Liver (tissue), 9 donors: ENCODE measurements around the gene NTN1. TPM values are rescaled to one million over a fixed set of nuclear protein-coding genes. Genes with fewer than 3 reads are reported as not detected.

ENCODE experiments used
- DNase-seq: peaks from one replicate; pipeline ENCODE4 v3.0.0-alpha.2; 2017; ENCODE audit warnings: low spot score
- H3K27ac ChIP-seq, 2 donors: one replicate each; pipeline ENCODE4 v1.7.0; 2013; ENCODE audit warnings: inconsistent platforms in 2 of 2, low read length in 2 of 2, control low read depth in 1 of 2, low read depth in 1 of 2, mild to moderate bottlenecking in 1 of 2
- H3K27me3 ChIP-seq, 4 donors: one replicate each; pipeline versions ENCODE4 v1.6.1 to v1.7.0; 2013; ENCODE audit warnings: low read length in 3 of 4, inconsistent platforms in 1 of 4, mild to moderate bottlenecking in 1 of 4, moderate library complexity in 1 of 4; ENCODE audit not compliant: control insufficient read depth in 4 of 4, insufficient read depth in 4 of 4
- H3K36me3 ChIP-seq, 4 donors: one replicate each; pipeline versions ENCODE4 v1.6.1 to v1.7.0; 2013; ENCODE audit warnings: low read length in 3 of 4, mild to moderate bottlenecking in 3 of 4, low read depth in 1 of 4, moderate library complexity in 1 of 4; ENCODE audit not compliant: control insufficient read depth in 4 of 4, insufficient read depth in 3 of 4
- H3K4me1 ChIP-seq, 4 donors: one replicate each; pipeline versions ENCODE4 v1.6.1 to v1.7.0; 2013; ENCODE audit warnings: low read length in 3 of 4, mild to moderate bottlenecking in 3 of 4, moderate library complexity in 1 of 4; ENCODE audit not compliant: control insufficient read depth in 4 of 4, insufficient read depth in 4 of 4
- H3K4me3 ChIP-seq, 3 donors: one replicate each; pipeline versions ENCODE4 v1.6.1 to v1.7.0; 2013; ENCODE audit warnings: low read length in 3 of 3, control low read depth in 1 of 3, low read depth in 1 of 3, mild to moderate bottlenecking in 1 of 3
- H3K9ac ChIP-seq, 2 donors: one replicate each; pipeline ENCODE4 v1.7.0; 2013; ENCODE audit warnings: low read length in 2 of 2, mild to moderate bottlenecking in 2 of 2, moderate library complexity in 2 of 2, control low read depth in 1 of 2, low read depth in 1 of 2
- H3K9me3 ChIP-seq, 4 donors: one replicate each; pipeline versions ENCODE4 v1.6.1 to v1.7.0; 2013; ENCODE audit warnings: low read length in 3 of 4; ENCODE audit not compliant: control insufficient read depth in 4 of 4
- CTCF ChIP-seq: fragments of 150-350 bp; IDR thresholded peaks from 2 replicates; pipeline ENCODE4 v1.5.1; 2017; ENCODE audit warnings: improper control_type of control experiment, low read depth, low read length; ENCODE audit not compliant: missing input control
- EGR1 ChIP-seq, 2 donors: IDR thresholded peaks; 2 replicates each; pipeline ENCODE4 v1.6.1; 2016 to 2018; ENCODE audit warnings: antibody characterized with exemption in 2 of 2, low read depth in 2 of 2
- FOXA1 ChIP-seq: IDR thresholded peaks from 2 replicates; pipeline ENCODE4 v1.6.1; 2016; ENCODE audit warnings: antibody characterized with exemption
- FOXA2 ChIP-seq: IDR thresholded peaks from 2 replicates; pipeline ENCODE4 v1.6.1; 2016; ENCODE audit warnings: antibody characterized with exemption
- GABPA ChIP-seq, 2 donors: IDR thresholded peaks in 1 of 2; conservative IDR thresholded peaks in 1 of 2; 2 replicates each; pipeline ENCODE4 v1.6.1; 2016; ENCODE audit warnings: antibody characterized with exemption in 2 of 2, mild to moderate bottlenecking in 1 of 2, moderate library complexity in 1 of 2
- HNF4A ChIP-seq, 2 donors: conservative IDR thresholded peaks; 2 replicates each; pipeline ENCODE4 v1.6.1; 2016; ENCODE audit warnings: antibody characterized with exemption in 2 of 2, mild to moderate bottlenecking in 2 of 2
- HNF4G ChIP-seq: IDR thresholded peaks from 2 replicates; pipeline ENCODE4 v1.6.1; 2016; ENCODE audit warnings: antibody characterized with exemption
- JUND ChIP-seq, 2 donors: IDR thresholded peaks; 2 replicates each; pipeline ENCODE4 v1.6.1; 2016; ENCODE audit warnings: antibody characterized with exemption in 2 of 2
- MAX ChIP-seq: IDR thresholded peaks from 2 replicates; pipeline ENCODE4 v1.6.1; 2016; ENCODE audit warnings: antibody characterized with exemption
- RAD21 ChIP-seq, 2 donors: IDR thresholded peaks; 2 replicates each; pipeline ENCODE4 v1.6.1; 2016; ENCODE audit warnings: antibody characterized with exemption in 2 of 2, mild to moderate bottlenecking in 2 of 2
- REST ChIP-seq: IDR thresholded peaks from 2 replicates; pipeline ENCODE4 v1.6.1; 2016; ENCODE audit warnings: antibody characterized with exemption, mild to moderate bottlenecking
- RXRA ChIP-seq, 2 donors: IDR thresholded peaks; 2 replicates each; pipeline ENCODE4 v1.6.1; 2017 to 2018; ENCODE audit warnings: antibody characterized with exemption in 2 of 2, mild to moderate bottlenecking in 1 of 2
- SP1 ChIP-seq: IDR thresholded peaks from 2 replicates; pipeline ENCODE4 v1.6.1; 2018; ENCODE audit warnings: antibody characterized with exemption, mild to moderate bottlenecking
- TAF1 ChIP-seq: conservative IDR thresholded peaks from 2 replicates; pipeline ENCODE4 v1.6.1; 2016; ENCODE audit warnings: antibody characterized with exemption, mild to moderate bottlenecking
- YY1 ChIP-seq: IDR thresholded peaks from 2 replicates; pipeline ENCODE4 v1.6.1; 2016; ENCODE audit warnings: antibody characterized with exemption, mild to moderate bottlenecking
- ZBTB33 ChIP-seq: IDR thresholded peaks from 2 replicates; pipeline ENCODE4 v1.6.1; 2016; ENCODE audit warnings: antibody characterized with exemption
- WGBS: extraction: QIAGEN DNeasy Blood & Tissue Kit; methylation state at CpG from one replicate; pipeline ENCODE4 v1.1.7; 2013; 5-methylcytosine and 5-hydroxymethylcytosine counted together
- polyA plus RNA-seq, 2 donors: library from polyadenylated mRNA; stranded (reverse) in 1 of 2; unstranded in 1 of 2; fragments of 200-250 nt in 1 of 2; fragments of >200 nt in 1 of 2; fragmentation: Nextera tagmentation in 1 of 2; extraction: Ambion mirVana in 1 of 2; gene quantifications; one replicate each; pipeline versions ENCODE4 v1.2.1 to v1.2.3, GENCODE V29; 2013 to 2015
- total RNA-seq, 2 donors: library from RNA; depleted of rRNA; stranded (reverse); fragments of >200 nt; gene quantifications; one replicate each; pipeline ENCODE4 v1.2.3, GENCODE V29; 2014
- donor health status: healthy.
- donor health status: healthy.
- donor health status: healthy.
- donor health status: healthy.
- donor health status: healthy.

Gene NTN1
- total and polyA plus RNA-seq, 4 donors: 0.14 to 8.7 (median 4.3) TPM

- TF ChIP-seq REST (no peak), MAX (no peak), YY1 (no peak), FOXA1 (no peak), SP1 (no peak), RXRA (IDR thresholded peaks at IDR 0.05) (no peak), EGR1 (IDR thresholded peaks at IDR 0.05; ENCODE audit: low read depth in 2 of 2) (no peak), RAD21 (IDR thresholded peaks at IDR 0.05) (no peak)
These were observed 7.8 kb downstream of the NTN1 start (continued) for GRCh38 chr17:9028988-9029570.

- Histone ChIP-seq H3K27me3 (no peaks in the 10 kb centered on the region), H3K9ac (no peak overlapping the region), H3K9me3 (no peaks in the 10 kb centered on the region), H3K4me3 (no peak overlapping the region), H3K27ac (no peak overlapping the region), H3K4me1 (peaks cover 0 to 5% (median 2%) of the 10 kb centered on the region in 4 donors), H3K36me3 (peaks cover 0 to 1% (median 0%) of the 10 kb centered on the region in 4 donors)
- DNase-seq: no peak
- 88% methylated on average over 9 of the region's 9 CpGs for WGBS
- TF ChIP-seq HNF4G (no peak), MAX (no peak), FOXA2 (no peak), FOXA1 (no peak), JUND (IDR thresholded peaks at IDR 0.05) (no peak), CTCF (no peak), RAD21 (IDR thresholded peaks at IDR 0.05) (no peak), TAF1 (no peak), GABPA (IDR thresholded peaks at IDR 0.05 in 1 of 2, conservative IDR thresholded peaks at IDR 0.05 in 1 of 2) (no peak), HNF4A (conservative IDR thresholded peaks at IDR 0.05) (no peak), EGR1 (IDR thresholded peaks at IDR 0.05; ENCODE audit: low read depth in 2 of 2) (no peak), ZBTB33 (no peak)
These were observed 10.8 kb downstream of the NTN1 start for GRCh38 chr17:9032151-9032550.
